NCI-H460 (cell line): Measurements from ENCODE around the gene LKAAEAR1. TPM values are rescaled to one million over a fixed set of nuclear protein-coding genes. Genes with fewer than 3 reads are reported as not detected.
"Not testable (repeated sequence)": the region's sequence is repeated elsewhere in the genome, so short reads cannot be mapped to it uniquely, and the experiment has no call there.

Source experiments
- DNase-seq: peaks from one replicate; pipeline ENCODE4 v3.0.0-alpha.2; 2016; ENCODE audit warnings: low read depth; ENCODE audit errors: extremely low read depth
- total RNA-seq: library from RNA; depleted of rRNA; stranded (reverse); fragments of >200 nt; shearing (Covaris generic); gene quantifications from 2 replicates; pipeline ENCODE4 v1.2.3, GENCODE V29; 2014

LKAAEAR1 gene
- total RNA-seq, 1 experiment from 2014 or later = not detected

DNA sequence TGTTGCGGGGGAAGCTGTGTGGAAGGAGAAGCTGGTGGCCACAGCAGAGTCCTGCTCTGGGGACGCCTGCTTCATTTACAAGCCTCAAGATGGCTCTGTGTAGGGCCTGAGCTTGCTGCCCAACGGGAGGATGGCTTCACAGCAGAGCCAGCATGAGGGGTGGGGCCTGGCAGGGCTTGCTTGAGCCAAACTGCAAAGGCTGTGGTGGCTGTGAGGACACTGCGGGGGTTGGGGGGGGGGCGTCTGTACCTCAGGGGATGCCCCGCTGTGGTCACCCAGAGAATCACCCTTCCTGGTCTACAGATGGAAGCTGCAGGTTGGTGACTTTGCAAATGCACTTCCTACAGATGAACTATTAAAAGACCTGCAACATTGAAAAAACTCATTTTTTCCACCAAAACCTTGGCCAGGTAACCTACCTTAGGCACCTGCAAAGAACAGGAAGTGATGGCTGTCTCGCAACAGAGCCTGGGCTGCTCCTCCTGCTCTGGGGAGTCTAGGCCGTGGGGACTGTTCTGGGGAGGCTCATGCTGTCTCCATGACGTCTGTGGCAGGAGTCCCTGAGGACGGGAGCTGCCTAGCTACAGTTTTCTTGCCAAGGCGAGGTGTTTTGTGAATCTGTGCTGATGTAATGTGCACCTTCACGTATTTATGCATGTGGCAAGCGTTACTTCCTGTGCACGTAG, 15.8 kb upstream of the LKAAEAR1 start:
- no peak for DNase-seq

DNA sequence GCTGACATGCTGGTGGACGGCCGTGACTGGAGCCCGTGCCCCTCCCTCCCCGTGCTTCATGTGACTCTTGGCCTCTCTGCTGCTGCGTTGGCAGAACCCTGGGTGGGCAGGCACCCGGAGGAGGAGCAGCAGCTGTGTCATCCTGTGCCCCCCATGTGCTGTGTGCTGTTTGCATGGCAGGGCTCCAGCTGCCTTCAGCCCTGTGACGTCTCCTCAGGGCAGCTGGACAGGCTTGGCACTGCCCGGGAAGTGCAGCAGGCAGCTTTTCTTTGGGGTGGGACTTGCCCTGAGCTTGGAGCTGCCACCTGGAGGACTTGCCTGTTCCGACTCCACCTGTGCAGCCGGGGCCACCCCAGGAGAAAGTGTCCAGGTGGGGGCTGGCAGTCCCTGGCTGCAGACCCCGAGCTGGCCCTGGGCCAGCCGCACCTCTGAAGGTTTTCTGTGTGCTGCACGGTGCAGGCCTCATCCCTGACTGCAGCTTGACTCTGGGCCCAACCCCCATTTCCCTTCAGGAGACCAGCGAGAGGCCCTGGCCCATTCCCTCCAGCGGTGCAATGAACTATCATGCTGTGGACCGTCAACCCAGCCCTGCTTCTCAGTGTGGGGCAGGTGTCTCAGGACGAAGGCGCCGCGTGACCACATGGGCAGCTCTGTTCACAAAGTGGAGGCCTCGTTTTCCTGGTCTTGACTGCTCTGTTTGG, 15.0 kb upstream of the LKAAEAR1 start:
- no peak for DNase-seq

DNA sequence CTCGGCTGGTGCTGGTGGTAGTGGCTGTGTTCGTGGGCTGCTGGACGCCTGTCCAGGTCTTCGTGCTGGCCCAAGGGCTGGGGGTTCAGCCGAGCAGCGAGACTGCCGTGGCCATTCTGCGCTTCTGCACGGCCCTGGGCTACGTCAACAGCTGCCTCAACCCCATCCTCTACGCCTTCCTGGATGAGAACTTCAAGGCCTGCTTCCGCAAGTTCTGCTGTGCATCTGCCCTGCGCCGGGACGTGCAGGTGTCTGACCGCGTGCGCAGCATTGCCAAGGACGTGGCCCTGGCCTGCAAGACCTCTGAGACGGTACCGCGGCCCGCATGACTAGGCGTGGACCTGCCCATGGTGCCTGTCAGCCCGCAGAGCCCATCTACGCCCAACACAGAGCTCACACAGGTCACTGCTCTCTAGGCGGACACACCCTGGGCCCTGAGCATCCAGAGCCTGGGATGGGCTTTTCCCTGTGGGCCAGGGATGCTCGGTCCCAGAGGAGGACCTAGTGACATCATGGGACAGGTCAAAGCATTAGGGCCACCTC, 14.3 kb upstream of the LKAAEAR1 start:
- no peak for DNase-seq

DNA sequence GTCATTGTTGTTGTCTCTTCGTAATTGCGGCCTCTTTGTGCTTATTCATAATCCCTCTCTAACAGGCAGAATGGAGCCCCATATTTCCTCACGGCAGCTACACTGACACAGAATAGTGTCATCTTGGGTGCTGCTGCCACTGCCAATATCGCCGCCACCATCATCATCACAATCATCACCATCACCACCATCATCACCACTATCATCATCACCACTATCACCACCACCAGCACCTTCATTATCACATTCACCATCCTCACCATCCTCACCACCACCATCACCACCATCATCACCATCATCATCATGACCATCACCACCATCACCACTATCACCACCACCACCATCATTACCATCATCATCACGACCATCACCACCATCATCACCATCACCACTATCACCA, 12.3 kb upstream of the LKAAEAR1 start:
- no peak for DNase-seq

DNA sequence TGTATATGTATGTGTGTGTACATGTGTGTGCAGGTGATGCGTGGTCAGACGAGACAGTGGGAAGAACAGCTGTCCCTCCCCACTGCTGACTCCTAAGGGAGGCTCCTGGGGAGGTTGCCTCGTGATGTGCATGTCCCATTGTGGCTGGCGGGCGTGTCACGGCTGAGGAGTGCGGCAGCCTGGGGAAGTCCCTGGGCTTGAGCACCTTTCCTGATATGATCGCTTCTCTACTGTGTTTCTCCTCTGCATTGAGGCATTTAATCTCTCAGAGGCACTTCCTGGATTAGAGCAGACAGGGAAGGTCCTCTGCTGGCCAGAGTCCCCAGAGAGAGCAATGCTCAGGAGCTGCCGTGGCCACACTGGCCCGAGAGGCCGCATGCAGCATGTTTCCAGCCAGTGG, 11.7 kb upstream of the LKAAEAR1 start:
- no peak for DNase-seq

DNA sequence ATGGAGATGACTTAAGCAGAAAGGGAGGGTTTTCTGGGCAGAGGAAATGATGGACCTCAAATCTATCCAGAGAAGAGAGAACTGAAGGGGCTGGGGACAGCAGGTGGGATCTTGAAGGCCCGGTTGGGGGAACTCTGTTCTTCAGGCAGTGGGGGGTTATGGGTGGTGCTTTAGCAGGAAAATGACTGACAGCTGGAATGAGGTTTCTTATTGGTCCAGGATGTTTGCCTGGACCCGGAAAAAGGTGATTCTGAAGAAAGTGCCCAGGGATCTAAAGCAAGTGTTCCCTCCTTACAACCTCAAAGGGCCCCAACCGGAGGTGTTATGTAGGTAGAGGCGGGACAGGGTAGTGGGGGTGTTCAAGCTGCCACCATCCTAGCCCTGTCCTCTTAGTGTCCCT, 11.3 kb upstream of the LKAAEAR1 start:
- DNase-seq = no peak

DNA sequence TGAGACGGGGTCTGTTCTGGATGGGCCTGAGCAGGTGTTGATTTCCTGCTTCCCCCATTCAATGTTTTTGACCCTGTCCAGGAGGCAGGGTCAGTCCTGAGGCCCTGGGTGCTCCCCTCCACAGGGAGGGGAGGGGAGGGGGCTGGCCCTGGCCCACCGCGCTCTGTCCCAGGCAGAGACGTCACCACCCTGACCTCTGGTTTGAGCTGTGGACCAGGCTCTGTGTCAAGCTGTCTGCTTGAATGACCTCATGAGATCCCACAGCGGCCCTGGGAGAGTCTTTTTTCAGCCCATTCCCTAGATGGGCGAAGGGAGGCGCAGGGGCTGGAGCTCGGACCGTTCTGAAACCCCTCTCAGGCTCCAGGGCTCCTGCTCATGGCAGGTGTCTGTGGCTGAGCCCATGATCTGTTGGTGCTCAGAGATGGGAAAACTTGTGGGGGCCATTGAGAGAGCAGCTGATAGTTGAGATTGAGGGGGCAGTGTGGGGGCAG, 8.9 kb upstream of the LKAAEAR1 start:
- no peak for DNase-seq

DNA sequence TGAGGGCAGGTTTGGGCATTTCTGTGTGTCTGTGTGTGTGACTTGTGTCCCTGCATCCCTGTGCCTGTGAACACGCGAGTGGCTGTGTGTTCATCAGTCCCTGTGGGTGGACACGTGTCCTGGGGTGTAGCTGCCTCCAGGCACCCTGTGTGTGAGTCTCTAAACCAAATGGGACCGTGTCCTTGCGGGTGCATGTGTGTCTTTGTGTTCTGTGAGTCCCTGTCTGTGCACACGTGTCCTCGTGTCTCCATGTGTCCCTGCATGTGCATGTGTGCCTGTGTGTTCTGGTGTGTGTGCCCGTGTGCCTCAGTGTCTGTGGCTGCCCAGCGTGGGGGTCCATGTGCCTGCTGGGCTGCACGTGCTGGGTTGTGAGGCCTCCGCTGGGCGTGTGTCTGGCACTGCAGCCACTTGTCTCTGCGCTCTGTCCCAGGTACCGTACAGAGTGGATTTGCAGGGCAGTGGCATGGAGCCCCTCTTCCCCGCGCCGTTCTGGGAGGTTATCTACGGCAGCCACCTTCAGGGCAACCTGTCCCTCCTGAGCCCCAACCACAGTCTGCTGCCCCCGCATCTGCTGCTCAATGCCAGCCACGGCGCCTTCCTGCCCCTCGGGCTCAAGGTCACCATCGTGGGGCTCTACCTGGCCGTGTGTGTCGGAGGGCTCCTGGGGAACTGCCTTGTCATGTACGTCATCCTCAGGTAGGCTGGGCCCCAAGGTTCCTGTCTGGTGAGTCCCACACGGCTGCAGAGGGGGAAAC, 8.2 kb upstream of the LKAAEAR1 start:
- DNase-seq = no peak

DNA sequence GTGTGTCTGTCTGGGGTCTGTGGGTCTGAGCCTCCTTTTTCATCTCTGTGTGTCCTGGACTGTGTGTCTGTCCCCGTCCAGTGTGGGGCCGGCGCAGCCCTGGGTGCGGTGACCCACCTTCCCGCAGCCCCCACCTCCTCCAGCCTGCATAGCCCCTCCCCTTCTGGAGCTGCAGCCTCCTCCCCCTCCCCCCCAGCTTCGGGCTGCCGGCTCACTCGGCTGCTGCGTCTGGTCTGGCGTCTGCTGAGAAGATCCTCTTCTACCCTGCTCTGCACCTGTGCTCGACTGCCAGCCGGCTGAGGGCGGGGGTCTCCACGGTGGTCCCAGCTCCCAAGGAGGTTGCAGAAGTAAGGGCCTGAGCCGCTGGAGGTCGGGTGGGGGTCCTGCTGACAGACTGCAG, 7.6 kb upstream of the LKAAEAR1 start:
- DNase-seq = no peak

DNA sequence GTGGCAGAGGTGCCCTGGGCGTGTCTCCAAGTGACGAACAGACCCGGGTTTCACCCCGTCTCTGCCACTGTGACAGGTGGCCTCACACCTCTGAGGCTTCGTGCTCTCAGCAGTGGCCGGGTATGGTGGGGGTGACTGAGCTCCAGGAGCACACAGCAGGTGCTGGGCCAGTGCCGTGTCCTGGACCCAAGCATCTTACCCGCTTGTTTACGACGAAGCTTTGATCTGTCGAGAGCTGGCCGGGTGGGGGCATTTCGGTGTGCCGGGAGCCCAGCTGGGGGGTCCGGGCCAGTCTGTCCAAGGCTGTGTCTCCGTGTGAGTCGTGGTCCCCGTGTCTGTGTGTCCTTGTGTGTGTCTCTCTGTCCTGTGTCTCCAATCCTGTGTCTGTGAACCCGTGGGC, 7.1 kb upstream of the LKAAEAR1 start:
- no peak for DNase-seq

DNA sequence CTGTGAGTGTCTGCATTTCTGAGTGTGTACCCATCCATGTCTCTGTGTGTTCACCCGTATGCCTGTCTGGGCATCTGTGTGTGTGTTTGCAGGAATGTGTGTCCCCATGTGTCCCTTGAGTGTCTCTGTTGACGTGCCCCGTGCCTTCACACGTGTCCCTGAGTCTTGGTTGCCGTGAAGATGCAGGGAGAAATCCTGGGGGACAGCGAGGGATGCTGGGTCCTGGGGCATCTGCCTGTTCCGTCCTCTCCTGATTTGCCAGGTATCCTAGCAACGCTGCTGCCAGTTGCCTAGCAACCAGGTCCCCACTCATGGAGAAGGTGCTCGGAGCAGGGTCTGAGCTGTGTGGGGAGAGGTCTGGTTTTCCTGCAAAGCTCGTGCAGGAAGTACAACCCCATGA, 6.0 kb upstream of the LKAAEAR1 start:
- DNase-seq = no peak

DNA sequence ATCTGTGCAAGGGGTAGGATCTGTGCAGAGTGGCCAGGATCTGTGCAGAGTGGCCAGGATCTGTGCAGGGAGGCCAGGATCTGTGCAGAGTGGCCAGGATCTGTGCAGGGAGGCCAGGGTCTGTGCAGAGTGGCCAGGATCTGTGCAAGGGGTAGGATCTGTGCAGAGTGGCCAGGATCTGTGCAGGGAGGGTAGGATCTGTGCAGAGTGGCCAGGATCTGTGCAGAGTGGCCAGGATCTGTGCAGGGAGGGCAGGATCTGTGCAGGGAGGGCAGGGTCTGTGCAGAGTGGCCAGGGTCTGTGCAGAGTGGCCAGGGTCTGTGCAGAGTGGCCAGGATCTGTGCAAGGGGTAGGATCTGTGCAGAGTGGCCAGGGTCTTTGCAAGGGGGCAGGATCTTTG, 4.4 kb upstream of the LKAAEAR1 start:
- not testable (repeated sequence) for DNase-seq

DNA sequence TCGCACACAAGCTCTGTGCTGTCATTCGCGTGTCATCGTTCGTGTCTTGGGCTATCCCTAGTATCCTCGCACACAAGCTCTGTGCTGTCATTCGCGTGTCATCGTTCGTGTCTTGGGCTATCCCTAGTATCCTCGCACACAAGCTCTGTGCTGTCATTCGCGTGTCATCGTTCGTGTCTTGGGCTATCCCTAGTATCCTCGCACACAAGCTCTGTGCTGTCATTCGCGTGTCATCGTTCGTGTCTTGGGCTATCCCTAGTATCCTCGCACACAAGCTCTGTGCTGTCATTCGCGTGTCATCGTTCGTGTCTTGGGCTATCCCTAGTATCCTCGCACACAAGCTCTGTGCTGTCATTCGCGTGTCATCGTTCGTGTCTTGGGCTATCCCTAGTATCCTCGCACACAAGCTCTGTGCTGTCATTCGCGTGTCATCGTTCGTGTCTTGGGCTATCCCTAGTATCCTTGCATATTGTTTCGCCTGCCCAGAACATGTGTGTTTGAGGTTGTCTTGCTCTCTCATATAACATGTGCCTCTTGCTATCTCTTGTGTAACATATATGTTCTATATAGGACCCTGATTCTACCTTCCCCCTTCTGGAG, 3.1 kb upstream of the LKAAEAR1 start:
- not testable (repeated sequence) for DNase-seq

DNA sequence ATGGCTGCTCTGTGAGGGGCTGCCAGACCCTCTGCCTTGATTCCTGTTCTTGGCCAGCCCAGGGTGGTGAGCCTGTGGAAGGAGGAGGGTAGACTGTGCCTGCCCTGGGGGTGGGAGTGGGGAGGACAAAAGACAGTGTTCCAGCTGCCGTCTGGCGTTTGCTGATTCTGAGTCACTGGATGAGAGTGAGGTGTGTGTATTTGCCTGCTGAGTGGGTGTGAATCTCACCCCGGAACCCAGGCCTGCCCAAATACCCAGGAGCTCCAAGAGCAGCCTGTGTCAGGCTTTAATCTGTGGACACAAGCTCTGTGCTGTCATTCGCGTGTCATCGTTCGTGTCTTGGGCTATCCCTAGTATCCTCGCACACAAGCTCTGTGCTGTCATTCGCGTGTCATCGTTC, 2.6 kb upstream of the LKAAEAR1 start:
- no peak for DNase-seq

DNA sequence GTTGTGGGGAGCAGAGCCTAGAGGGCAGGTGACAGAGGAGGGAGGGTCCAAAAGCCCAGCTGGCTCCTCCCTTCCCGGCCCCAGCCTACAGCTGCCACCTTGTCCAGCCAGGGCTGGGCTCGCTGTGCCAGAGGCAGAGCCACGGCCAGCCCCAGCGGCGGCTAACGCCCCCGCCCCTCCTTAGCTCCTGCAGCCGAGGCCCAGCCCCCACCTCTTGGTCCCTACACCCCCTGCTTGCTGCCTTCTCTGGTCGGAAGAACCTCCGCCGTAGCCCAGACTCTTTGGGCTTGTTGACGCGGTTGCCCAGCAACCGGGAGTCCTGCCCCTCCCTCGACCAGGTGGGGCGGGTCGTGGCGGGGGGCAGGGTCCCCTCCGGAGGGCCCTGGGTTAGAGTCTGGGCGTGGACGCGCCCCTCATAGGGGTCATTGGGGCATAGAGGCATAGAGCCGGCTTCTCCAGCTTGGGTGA, 521 bp upstream of the LKAAEAR1 start:
- DNase-seq = no peak

DNA sequence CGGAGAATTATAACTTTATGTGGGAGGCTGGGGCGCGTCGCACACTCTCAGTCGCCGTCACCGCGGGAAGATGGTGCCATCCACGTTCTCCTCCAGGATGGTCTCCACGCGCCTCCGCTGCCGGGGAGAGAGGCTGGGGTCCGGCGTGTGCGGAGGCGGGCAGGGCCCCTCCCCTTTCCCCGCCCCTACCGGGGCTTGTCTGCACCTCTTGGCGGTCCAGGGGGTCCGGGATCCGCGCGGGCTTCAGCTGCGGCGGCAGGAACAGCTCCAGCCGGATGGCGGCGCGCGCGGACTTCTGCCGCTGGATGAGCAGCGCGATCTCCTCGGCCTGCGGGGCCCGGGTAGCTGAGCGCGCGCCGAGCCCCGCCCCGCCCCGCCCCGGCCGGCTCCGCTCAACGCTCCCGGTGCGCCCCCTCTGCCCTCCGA, 807 bp downstream of the LKAAEAR1 start:
- DNase-seq = peak; percentile 72

DNA sequence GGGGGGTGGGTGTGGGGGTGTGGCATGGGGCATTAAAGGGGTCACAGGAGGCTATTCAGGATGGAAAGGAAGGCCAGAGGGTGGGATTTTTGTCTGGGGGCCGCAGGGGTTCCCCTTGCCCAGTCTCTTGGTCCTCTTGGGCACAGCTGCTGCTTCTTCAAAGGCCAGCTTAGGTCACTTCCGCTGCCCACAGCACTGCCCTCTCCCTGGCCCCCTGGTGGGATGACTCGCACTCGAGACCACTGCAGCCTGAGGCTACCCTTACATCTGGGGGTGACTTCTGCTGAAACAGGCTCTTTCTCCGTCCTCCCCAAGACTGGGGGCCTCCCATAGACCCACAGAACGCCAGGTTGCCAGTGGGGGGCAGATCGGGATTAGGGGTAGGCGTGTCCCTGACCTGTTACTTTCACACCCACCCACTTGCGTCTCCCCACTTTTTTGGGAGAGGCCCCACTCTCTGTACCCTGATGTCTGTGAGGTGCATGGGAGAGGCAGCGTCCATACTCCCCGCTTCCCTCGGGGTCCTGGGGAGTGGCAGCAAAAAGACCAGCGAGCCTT, 1.3 kb downstream of the LKAAEAR1 start:
- no peak for DNase-seq

DNA sequence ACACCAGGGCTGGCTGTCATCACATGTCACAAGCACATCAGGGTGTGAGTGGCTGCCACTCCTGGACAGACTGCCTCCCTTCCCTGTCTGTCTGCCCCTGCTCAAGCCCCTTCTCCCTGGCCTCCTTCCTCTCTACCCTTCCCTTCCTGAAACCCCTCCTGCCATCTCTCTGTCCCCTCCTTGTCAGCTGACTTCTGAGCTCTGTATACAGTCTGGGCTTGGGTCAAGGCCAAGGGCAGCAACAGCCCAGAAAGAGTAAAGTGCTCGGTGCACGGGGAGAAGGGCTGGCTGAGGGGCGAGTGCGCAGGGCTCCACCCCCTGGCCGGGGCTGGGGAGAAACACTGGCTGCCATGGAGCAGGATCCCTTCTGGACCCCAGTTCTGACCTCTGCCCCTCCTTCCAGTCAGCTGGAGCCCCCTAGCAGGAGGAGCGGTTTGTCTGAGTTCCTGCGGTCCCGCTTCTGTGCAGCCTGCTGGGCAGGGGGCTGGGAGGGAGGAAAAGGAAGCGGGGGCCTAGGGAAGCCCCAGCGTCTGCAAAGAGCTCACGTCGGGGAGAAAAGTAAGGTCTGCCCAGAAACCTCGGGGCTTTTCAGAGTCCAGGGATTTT, 2.0 kb downstream of the LKAAEAR1 start:
- DNase-seq = no peak

DNA sequence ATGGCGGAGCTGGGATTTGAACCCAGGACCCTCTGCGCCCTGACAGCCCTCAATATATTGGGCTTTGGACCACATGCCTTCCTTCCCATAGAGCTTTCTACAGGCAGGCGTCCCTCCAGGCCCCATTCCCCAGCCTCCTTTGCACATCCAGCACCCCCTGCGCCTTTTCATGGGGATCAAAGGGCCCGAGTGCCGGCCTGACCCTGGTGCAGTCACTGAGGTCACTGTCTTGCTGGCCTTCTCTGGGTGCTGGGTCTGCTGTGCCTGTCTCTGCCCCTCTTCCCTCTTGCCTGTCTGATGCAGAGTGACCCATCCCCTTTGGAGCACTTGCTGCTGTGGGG, 2.6 kb downstream of the LKAAEAR1 start:
- DNase-seq = no peak
